ENCODE measurements around the gene USP10. TPM values are rescaled to one million over a fixed set of nuclear protein-coding genes. Genes with fewer than 3 reads are reported as not detected.

The USP10 gene
- total RNA-seq, 1 experiment from 2014 or later = 203 TPM

GRCh38 chr16:84724606-84725309, 25.0 kb downstream of the USP10 start:
- no peaks in the 10 kb centered on the region for H3K27me3 Mint-ChIP-seq (ENCODE audit: low read depth)
- H3K9ac ChIP-seq (ENCODE audit: extremely low read depth, insufficient read length, low read length) = no peak overlapping the region
- no peak overlapping the region for H2BK15ac ChIP-seq (ENCODE audit: low read depth, low read length)
- H3K56ac ChIP-seq (ENCODE audit: insufficient read length, low read depth, low read length) = no peak overlapping the region
- H4K91ac ChIP-seq (ENCODE audit: insufficient read length, low read depth, low read length) = no peak overlapping the region
- WGBS (ENCODE audit: extremely low coverage, insufficient read length, low lambda C conversion rate) = no CpG with 5 or more reads among the region's 6 CpGs
- no peak overlapping the region for H3T11ph ChIP-seq (ENCODE audit: low read length)
- H3K79me2 ChIP-seq (ENCODE audit: insufficient read depth, low read length) = peaks cover 44% of the 10 kb centered on the region; the same call in 1 of the 2 replicates
- H2BK5ac ChIP-seq (ENCODE audit: insufficient read length, low read length) = no peak overlapping the region
- H3K79me1 ChIP-seq (ENCODE audit: insufficient read depth, low read depth, low read length, poor library complexity, severe bottlenecking) = peaks cover 8% of the 10 kb centered on the region
- H3K9me3 ChIP-seq (ENCODE audit: control insufficient read depth, low read depth, low read length) = no peaks in the 10 kb centered on the region
- no peak overlapping the region for H3K14ac ChIP-seq (ENCODE audit: insufficient read depth, low read length)
- H4K5ac ChIP-seq (ENCODE audit: insufficient read length, low read depth, low read length) = no peak overlapping the region
- no peak overlapping the region for H3K23ac ChIP-seq (ENCODE audit: insufficient read length, low read depth, low read length)
- no peak overlapping the region for H2BK120ac ChIP-seq (ENCODE audit: low read depth, low read length, poor library complexity, severe bottlenecking)
- H3K4ac ChIP-seq (ENCODE audit: low read depth, low read length) = no peak overlapping the region
- peaks cover 2 to 18% (median 12%) of the 10 kb centered on the region in 3 experiments for H3K36me3 Mint-ChIP-seq (ENCODE audit: insufficient read depth in 1 of 3, low read depth in 3 of 3)
- H4K8ac ChIP-seq (replicated peaks; ENCODE audit: insufficient read length, low read depth, low read length) = no peak overlapping the region
- H3K27ac Mint-ChIP-seq = peak overlapping the region; percentile 82 to 97 (median 91); a peak in 5 of 7 replicates
- H4K20me1 ChIP-seq (ENCODE audit: control insufficient read depth, insufficient read depth, insufficient read length) = no peaks in the 10 kb centered on the region
- peak overlapping the region; percentile 10 for H3K27ac ChIP-seq (ENCODE audit: insufficient read length, low read depth, low read length)
- H3K4me2 ChIP-seq (ENCODE audit: insufficient read depth, insufficient read length, low read length) = peak overlapping the region; percentile 14
- no peak overlapping the region for H3K18ac ChIP-seq (ENCODE audit: insufficient read length, low read depth, low read length)
- peaks cover 13% of the 10 kb centered on the region; the same call in 1 of the 2 replicates for H3K4me1 ChIP-seq (ENCODE audit: insufficient read depth, low read length)
- no peak overlapping the region for H2AK5ac ChIP-seq (ENCODE audit: insufficient read length, low read length)
- H3K23me2 ChIP-seq (ENCODE audit: insufficient read length, low read depth, low read length, poor library complexity, severe bottlenecking) = no peaks in the 10 kb centered on the region
- no peak overlapping the region for H2BK12ac ChIP-seq (ENCODE audit: insufficient read length, low read depth, low read length)
- no peak overlapping the region for H2AFZ ChIP-seq (ENCODE audit: low read length)
- TF ChIP-seq CTCF (conservative IDR thresholded peaks at IDR 0.05) = no peak
- peaks cover 58 to 78% of the 10 kb centered on the region in 2 experiments for H3K4me1 Mint-ChIP-seq
- H3K9me3 Mint-ChIP-seq = no peaks in the 10 kb centered on the region
- no peaks in the 10 kb centered on the region for H3K27me3 ChIP-seq (ENCODE audit: insufficient read depth, low read length)
- no peak for DNase-seq
- no peak overlapping the region for H2BK20ac ChIP-seq (ENCODE audit: low read depth, low read length, poor library complexity, severe bottlenecking)
- H3K4me3 Mint-ChIP-seq = peak overlapping the region in 1 of 2 experiments; percentile 15; a peak in 2 of 5 replicates

Data from H9 (cell line).